T-helper 9 cell (primary cell): ENCODE data around the gene APLP1.
"Not testable (repeated sequence)": the region's sequence is repeated elsewhere in the genome, so short reads cannot be mapped to it uniquely, and the experiment has no call there.

Source experiments
- DNase-seq: peaks from one replicate; pipeline ENCODE4 v3.0.0-alpha.2; 2020

APLP1 gene

DNA sequence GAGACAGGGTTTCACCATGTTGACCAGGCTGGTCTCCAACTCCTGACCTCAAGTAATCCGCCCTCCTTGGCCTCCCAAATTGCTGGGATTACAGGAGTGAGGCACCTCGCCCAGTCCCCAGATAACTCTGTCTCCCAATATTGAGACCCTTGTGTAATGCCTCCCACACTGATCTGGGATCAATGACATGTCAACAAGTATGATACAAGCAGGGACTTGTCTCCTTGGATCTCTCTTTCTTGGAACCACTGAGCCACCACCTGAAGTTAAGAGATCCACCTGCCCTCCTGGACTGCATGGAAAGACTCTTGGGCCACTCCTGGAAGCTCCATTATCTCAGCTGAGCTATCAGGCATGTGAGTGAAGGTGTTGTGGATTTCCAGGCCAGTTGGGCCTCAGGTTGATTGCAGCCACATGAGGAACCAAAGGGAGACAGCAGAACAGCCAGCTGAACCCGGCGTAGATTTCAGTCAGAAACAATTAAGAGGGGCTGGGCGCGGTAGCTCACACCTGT lies 16.9 kb downstream of the APLP1 start:
- no peak for DNase-seq

DNA sequence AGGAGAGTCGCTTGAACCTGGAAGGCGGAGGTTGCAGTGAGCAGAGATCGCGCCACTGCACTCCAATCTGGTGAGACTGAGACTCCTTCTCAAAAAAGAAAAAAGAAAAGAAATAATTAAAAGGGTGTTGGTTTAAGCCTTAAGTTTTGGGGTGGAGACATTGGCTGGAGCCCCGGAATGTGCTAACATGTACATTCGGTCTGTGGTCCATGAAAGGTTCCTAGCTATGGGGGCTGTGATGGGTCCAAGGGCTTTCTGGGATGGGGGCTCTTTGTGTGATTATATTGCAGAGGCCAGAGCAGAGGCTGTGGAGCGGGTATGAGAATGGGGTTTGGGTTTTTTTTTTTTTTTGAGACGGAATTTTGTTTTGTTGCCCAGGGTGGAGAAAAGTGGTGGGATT lies 17.5 kb downstream of the APLP1 start:
- no peak for DNase-seq

DNA sequence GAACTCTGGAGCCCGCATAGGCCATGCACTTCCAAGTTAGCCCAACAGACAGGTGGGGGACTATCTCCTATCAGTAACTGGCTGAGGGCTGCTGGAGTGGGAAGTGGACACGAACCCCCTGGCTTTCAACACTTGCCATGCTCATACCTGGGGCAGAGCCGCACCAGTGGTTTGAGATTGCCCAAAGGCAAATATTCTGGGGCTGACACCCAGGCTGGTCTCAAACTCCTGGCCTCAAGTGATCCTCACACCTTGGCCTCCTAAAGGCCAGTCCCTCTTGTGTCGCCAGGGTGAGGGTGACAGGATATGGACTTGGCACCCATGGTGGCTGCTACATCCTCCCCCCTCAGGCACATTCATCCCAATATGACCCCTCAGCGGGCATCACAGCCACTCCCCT lies 18.8 kb downstream of the APLP1 start:
- DNase-seq: no peak

DNA sequence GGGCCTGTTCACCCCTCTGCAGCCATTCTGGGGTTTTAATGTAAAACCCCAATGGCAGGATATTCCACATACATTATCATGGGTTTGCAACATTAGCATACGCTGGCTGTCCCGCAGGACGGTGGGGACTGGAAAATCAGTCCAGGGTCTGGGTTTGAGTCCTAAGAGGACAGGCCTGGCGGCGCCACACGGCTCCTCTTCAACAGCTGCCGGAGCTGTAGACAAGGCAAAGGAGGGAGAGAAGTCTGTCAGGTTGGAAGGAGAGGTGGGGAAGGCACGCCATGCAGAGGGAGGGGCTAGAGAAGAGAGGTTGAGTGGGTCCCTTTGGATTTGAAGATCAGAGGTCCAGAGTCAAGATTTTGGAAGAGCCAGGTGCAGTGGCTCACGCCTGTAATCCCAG lies 20.0 kb downstream of the APLP1 start:
- DNase-seq: no peak

DNA sequence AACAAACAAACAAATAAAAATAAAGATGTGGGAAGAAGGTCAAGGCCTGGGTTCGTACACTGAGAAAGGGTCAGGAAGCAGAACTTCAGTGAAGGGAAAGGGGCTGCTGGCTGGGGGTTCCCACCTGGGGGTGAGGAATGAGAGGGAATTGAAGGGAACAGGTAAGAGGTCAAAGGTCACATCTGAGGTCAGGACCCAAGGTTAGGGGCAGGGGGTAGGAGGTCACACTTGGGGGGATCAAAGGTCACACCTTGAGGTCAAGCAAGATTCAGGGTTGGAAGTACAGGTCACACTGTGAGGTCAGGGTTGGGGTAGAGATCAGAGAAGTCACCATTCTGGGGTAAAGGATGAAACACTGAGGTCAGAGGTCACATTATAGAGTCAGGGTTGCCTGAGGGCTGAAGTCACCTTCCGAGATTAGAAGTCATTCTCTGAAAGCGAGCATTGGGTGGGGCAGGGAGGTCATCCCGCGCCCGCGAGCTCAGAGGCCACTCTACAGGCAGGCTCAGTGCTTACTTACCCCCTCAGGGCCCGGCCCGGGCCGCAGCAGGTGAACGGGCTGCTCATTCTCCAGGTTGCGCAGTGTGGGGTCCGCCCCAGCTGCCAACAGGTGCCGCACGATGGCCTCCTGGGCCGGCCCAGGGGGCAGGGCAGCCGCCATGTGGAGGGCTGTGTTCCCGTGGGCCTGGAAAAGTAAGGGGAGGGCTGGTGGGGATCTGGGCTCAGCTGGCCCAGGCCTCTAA lies 21.2 kb downstream of the APLP1 start:
- no peak for DNase-seq

DNA sequence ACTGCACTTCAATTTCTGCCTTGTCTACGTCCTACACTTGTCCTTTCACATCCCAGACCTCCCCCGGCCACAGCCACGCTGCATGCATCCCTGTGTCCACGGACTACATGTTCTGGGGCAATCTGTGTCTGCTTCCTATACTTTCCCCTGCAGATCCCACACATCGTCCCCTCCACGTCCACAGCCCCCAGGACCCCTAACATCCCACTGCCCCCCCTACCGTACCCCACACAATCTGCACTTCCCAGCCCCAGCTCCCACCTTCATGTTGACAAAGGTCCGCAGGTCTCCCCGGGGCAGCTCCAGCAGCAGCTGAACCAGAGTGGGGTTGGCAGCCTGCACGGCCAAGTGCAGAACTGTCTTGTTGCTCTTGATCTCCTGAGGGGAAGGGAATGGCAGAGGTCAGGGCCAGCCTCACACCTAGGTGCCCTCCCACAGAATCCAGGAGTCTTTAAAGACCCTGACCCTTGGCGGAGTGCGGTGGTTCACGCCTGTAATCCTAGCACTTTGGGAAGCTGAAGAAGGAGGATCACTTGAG lies 21.8 kb downstream of the APLP1 start:
- no peak for DNase-seq

DNA sequence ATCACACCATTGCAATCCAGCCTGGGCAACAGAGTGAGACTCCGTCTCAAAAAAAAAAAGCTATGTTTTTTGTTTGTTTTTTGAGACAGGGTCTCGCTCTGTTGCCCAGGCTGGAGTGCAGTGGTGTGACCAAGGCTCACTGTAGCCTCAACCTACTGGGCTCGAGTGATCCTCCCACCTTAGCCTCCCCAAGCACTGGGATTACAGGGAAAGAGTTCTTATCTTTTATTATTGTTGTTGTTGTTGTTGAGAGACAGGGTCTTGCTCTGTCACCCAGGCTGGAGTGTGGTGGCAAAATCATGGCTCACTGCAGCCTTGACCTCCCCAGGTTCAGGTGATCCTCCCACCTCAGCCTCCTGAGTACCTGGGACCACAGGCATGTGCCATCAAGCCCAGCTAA lies 23.4 kb downstream of the APLP1 start:
- not testable (repeated sequence) for DNase-seq

DNA sequence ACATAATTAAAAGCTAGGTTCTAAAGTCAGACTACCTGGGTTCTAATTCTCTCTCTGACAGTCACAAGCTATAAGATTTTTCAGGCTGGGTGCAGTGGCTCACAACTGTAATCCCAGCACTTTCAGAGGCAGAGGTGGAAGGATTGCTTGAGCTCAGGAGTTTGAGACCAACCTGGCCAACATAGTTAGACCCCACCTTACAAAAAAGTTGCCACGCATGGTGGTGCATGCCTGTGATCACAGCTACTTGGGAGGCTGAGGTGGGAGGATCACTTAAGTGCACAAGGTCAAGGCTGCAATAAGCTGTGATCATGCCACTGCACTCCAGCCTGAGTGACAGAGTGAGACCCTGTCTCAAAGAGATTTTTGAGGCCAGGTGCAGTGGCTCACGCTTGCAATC lies 26.0 kb downstream of the APLP1 start:
- no peak for DNase-seq

DNA sequence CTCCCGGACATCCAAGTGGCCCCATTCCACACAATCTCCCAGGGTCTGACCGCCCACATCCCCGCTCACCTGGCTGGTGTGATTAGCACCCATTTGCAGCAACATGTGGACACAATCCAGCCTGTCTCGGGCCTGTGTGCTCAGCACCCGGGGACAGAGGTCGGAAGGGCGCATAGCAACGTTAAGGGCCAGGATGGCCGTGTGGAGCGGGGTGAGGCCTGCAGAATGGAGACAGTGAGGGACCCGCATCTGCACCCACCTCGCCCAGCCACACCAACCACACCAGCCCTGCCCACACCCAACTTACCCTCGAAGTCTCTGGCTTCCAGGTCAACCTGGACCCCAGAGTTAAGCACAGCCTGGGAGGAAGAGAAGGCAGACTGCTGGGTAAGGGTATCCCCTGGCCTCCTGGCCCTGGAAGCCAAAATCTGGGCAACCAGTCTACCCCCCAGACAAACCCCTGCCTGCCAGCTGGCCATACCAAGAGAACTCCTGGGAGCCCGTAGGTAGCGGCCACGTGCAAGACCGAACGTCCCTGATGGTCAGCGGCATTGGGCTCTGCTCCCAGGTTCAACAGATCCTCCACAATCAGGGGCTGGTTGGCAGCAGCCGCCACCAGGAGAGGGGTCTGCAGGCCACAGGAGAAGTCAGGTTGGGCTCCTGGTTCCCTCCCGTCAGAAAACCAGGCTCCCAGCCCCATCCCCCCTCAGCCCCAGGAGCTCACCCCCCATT lies 27.7 kb downstream of the APLP1 start:
- DNase-seq: no peak

DNA sequence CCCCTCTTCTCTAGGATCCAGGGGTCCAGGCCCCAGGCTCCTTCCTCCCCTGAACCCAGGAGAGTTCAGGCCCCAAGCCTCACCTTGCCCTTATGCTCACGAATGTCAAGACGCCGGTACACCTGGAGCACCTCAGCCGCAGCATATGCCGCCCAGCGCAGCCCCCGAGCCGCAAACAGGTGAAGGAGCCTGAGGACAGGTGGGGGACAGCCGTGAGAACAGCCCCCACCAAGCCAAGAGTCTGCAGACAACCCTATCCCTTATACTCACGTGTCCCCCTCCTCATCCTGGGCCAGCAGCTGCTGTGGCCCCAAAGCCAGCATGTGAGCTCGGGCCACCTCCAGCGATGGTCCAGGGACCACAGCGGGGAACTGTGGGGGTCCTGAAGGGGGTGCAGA lies 28.3 kb downstream of the APLP1 start:
- DNase-seq: no peak

DNA sequence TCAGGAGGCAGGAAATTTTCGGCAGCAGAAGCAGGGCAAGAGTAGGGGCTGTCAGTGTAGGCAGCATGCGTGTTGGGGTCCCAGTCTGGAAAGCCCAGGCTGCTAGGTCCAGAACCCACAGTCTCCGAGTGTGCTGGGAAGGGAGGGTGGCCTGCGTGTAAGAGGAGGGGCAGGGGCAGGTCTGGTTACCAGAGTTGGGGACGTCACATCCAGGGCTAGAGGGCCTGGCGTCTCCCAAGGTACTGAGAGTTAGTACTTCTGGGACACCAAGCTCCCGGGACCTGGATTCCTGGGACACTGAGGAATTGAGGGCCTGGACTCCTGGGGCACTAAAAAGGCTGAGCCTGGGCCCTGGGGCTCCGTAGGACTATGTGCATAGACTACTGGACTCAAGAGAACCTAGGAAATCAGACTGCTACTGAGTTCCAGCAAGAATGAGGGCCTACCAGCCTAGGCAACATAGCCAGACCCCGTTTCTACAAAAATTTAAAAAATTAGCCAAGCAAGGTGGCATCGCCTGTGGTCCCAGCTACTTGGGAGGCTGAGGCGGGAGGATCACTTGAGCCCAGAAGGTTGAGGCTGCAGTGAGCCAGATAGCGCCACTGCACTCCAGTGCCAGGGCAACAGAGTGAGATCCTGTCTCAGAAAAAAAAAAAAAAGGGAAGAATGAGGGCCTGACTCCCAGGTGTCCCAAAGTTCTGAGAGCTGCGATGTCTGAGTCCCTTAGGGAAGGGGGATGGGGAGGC lies 29.5 kb downstream of the APLP1 start:
- no peak for DNase-seq

DNA sequence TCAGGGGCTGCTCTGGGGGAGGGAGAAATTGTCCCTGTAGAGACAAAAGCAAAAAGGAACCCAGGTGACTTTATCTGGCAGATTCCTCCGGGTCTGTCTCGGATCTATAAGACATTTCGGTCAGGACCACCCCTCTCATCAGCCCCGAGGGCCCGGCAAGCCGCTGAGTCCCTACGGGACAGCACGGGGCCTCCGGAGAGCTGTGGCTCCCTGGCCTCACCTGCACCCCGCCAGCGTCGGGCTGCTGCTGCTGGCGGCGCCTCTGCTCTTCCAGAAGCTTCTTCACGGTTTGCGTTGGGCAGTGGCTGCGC lies 30.1 kb downstream of the APLP1 start:
- DNase-seq: no peak

DNA sequence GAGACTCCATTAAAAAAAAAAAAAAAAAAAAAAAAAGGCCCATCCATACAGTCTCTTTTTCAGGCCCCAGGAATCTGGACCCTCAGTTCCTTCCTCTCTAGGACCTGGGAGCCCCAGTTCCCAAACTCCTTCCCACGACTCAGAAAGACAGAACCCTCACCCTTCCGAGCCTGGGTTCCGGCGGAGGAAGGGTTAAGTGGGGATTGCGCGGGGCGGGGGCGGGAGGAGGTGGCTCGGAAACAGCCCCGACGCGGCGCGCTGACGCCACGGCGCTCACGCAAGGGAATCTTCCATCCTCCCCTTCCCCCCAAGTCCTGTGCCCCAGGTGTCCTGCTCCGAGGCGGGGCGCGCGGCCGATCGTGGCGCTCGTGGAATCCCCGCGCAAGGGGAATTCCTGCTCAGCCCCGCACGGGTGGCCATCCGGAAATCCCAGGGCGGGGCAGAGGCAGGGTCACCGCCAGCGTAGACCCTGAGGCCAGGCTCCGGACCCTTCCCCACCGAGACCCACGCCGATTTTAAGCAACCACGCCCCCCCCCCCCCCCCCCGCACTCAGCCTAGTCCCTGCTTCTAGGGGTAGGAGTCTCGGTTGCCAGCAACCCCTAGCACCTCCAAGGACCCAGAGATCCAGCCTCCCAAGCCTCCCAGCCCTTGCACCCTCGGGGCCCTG lies 31.3 kb downstream of the APLP1 start:
- peak; percentile 83 for DNase-seq

DNA sequence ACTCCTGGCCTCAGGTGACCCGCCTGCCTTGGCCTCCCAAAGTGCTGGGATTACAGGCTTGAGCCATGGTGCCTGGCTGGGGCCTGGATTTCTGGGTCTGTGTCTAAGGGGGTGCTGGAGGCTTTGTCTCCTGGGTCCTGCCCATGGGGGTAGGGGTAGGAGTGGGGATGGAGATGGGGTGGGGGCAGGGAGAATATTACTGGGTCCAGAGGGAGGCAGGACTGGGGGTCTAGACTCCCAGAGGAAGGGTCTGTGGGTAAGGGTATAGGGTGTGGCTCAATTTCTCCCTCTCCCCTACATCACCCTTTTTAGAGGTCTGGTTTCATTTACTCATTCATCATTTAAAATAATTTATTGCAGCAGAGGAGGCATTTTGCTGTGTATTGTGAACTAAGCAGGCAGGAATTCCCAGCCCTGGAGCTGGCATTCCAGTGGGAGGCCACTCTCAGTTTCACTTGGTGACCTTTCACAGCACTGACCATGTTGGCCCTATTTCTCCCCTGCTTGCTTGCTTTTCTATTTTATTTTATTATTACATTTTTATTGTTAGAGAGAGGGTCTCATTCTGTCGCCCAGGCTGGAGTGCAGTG lies 32.8 kb downstream of the APLP1 start:
- no peak for DNase-seq

DNA sequence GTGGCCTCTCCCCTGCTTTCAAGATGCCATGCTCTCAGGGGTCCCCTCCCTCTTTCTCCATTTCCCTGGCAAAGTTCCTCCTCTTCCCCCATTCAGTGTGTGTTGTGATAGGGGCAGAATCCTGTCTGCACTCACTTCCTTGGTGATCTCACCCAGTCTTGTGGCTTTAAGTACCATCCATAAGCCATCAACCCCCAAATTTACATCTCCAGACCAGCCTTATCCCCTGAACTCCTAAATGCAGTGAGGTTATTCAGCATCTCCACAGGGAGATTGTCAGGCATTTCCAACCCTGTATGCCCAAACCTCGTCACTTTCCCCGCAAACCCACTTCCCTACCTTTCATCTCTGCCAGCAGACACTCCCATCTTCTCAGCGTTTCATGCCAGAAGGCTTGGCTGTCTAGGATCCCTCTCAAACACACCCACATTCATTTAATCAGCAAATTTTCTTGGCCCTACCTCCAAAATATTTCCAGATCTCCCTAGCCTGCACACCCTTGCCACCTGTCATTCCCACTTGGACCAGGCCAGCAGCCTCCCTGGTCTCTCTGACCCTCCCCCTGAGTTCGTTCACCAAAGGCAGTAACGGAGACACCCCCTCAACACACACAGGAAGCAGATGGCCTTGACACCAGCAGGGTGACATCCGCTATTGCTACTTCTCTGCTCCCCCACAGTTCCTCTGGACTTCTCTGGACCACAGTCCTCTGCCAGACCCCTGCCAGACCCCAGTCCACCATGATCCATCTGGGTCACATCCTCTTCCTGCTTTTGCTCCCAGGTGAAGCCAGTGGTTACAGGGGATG lies 33.7 kb downstream of the APLP1 start, which contains the start of gene HCST:
HCST (plus strand) TSS at position 676 of the 808 bp plus-strand sequence; CDS start at position 741, 65 bp downstream.
- DNase-seq: peak; percentile 46

DNA sequence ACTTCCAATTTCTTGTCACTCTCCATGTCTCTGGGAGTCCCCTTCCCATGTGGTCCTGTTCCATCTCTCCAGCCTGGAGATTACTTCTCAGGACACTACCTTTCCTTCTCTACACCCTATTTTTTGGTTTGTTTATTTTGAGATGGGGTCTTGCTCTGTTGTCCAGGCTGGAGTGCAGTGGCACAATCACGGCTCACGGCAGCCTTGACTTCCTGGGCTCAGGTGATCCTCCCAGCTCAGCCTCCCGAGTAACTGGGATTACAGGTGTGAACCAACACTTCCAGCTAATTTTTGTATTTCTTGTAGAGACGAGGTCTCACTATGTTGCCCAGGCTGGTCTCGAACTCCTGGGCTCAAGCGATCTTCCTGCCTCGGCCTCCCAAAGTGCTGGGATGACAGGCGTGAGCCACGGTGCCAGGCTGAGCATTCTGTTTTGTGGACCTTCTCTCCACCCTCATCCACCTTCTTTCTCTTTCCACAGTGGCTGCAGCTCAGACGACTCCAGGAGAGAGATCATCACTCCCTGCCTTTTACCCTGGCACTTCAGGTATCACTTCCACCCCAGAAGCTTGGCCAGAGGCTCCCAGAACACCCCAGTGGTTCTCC lies 34.6 kb downstream of the APLP1 start:
- no peak for DNase-seq

DNA sequence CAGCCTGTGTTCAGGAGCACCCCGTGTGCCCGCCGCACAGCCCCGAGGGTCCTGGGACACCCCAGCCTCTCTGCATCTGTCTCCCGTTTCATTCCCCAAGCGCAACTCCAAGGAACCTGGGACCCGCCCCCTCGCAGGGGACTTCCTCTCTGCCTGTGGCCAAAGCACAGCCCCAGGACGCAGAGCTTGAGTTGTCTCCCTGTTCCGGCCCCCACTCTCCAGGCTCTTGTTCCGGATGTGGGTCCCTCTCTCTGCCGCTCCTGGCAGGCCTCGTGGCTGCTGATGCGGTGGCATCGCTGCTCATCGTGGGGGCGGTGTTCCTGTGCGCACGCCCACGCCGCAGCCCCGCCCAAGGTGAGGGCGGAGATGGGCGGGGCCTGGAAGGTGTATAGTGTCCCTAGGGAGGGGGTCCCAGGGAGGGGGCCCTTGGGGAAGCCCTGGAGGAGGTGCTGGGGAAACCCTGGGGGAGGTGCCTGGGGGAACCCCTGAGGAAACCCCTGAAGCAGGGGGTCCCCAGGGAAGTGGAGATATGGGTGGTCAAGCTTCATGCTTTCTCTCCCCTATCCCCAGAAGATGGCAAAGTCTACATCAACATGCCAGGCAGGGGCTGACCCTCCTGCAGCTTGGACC lies 35.3 kb downstream of the APLP1 start:
- peak; percentile 79 for DNase-seq

DNA sequence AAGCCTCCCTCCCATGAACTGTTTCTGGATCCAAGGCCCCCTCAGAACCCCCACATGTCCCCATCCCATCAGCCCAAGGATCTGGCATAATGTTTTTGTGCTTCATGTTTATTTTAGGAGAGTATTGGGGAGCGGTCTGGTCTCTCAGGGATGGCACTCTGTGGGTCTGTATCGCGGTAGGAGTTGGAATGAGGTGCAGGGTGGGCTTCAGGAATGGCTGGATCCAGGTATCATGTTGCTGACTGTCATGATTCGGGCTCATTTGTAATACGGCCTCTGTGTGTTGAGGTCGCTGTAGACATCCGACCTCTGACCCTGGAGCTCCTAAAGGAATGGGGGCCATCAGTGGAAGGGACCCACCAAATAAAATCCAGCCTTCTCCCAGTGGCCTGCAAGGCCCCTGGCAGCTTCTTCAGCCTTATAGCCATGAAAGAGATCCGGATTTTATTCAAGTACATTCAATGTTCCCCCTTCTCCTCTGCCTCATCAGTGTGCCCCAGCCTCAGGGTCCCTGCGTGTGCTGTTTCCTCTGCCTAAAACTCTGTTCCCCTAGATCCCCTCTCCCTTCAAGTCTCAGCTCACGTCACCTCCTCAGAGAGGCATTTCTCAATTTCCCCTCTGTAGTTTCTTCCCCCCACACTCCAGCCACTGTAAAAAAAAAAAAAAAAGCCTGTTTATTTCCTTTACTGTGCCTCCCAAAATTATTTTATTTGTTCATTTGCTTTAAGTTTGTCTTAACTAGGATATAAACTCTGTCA lies 36.1 kb downstream of the APLP1 start:
- no peak for DNase-seq

DNA sequence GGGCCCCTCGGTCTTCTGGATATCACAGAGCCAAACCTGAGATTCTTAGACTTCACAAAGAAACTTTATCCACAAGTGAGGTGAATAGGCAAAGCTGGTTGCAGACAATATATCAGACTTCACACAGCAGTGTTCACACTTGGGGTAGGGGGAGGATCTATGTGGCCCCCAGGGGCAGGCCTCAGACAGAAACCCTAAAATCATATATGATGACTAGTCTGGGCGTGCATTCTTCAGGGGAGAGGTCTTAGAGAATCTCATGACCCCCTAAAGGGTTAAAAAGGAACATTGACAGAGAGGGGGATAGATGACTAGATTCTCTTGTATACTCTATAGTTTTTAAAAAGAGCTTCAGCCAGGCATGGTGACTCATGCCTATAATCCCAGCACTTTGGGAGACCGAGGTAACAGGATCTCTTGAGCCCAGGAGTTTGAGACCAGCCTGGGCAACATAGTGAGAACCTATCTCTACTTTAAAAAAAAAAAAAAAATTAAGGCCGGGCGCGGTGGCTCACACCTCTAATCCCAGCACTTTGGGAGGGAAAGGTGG lies 36.9 kb downstream of the APLP1 start:
- no peak for DNase-seq

DNA sequence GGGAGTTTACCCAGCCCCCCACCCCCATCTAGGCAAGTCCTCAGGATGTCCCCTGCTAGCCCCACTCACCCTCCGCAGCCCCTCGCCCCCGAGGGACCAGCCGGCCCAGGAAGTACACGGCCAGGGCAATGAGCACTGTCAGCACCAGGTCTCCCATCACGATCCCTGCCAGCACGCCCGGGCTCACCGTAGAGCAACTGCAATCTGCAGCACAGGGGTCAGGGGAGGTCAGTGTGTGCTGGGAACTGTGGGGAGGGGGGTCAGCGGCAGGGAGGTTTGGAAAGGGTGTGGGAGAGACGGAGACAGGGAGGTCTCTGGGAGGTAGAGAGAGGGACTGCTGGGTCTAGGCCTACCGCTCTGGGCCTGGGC lies 39.0 kb downstream of the APLP1 start:
- DNase-seq: no peak
